ENCODE measurements around the gene LINGO3.

Gene LINGO3

GRCh38 chr19:2330632-2331284, 22.8 kb upstream of the LINGO3 start:
- H3K4me3 ChIP-seq (replicated peaks; ENCODE audit: low read depth, low read length), result no peak overlapping the region
- no peak for DNase-seq (ENCODE audit: extremely low read depth, low read depth)
- TF ChIP-seq CTCF (IDR thresholded peaks at IDR 0.05; ENCODE audit: low read depth, low read length, missing control alignments), result no peak

DNA sequence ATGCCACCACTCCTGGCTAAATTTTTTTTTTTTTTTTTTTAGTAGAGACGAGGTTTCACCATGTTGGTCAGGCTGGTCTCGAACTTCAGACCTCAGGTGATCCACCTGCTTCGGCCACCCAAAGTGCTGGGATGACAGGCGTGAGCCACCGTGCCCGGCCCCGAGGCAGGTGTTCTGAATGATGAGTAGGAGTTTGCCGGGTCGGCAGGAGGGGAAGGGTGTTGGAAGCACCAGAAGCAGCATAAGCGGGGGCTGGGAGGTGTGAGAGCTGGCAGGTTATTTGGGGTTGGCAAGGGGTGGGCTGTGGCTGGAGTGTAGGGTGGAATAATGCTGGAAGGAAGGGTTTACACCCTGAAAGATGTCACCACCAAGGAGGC, 22.3 kb upstream of the LINGO3 start:
- DNase-seq (ENCODE audit: extremely low read depth, low read depth), result no peak
- no peak overlapping the region; the same call in 1 of the 2 replicates for H3K4me3 ChIP-seq (replicated peaks; ENCODE audit: low read depth, low read length)
- TF ChIP-seq CTCF (IDR thresholded peaks at IDR 0.05; ENCODE audit: low read depth, low read length, missing control alignments), result no peak

- peak overlapping the region; percentile 99 for H3K4me3 ChIP-seq (replicated peaks; ENCODE audit: low read depth, low read length)
- no peak for DNase-seq (ENCODE audit: extremely low read depth, low read depth)
- TF ChIP-seq CTCF (IDR thresholded peaks at IDR 0.05; ENCODE audit: low read depth, low read length, missing control alignments), result no peak
Observed at GRCh38 chr19:2329501-2329916, 21.6 kb upstream of the LINGO3 start.

DNA sequence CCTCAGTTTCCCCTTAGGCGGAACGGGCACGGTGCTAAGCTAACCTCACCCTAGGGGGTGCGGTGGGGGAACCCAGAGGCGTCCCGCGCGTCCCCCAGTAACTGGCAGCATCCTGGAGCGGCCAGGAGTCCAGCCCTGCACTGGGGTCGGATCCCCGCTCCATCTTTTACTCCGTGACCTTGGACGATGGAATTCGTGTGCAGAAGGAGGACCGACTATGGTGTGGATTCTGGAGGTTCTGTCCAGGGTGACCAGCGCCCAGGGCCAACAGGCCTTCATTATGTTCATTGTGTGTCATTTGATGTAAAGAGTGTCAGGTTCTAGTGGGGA, 21.2 kb upstream of the LINGO3 start:
- TF ChIP-seq CTCF (IDR thresholded peaks at IDR 0.05; ENCODE audit: low read depth, low read length, missing control alignments), result no peak
- H3K4me3 ChIP-seq (replicated peaks; ENCODE audit: low read depth, low read length), result peak overlapping the region; percentile 99

GRCh38 chr19:2328401-2329148, 20.6 kb upstream of the LINGO3 start, which contains the start of the genes LSM7 and SPPL2B:
Gene LSM7 (minus strand): TSS chr19:2328586. CDS start chr19:2328566, 20 bp downstream.
Gene SPPL2B (plus strand): TSS chr19:2328684. CDS start chr19:2328710, 26 bp downstream.
- H3K4me3 ChIP-seq (replicated peaks; ENCODE audit: low read depth, low read length), result peak within 1 kb of the TSS; percentile 99
- no peak for DNase-seq (ENCODE audit: extremely low read depth, low read depth)
- no peak for TF ChIP-seq CTCF (IDR thresholded peaks at IDR 0.05; ENCODE audit: low read depth, low read length, missing control alignments)

More for the DNA sequence above, 21.2 kb upstream of the LINGO3 start:
- no peak for DNase-seq (ENCODE audit: extremely low read depth, low read depth)

GRCh38 chr19:2327773-2328400, 19.9 kb upstream of the LINGO3 start:
- no peak for DNase-seq (ENCODE audit: extremely low read depth, low read depth)
- H3K4me3 ChIP-seq (replicated peaks; ENCODE audit: low read depth, low read length), result peak overlapping the region; percentile 99

More at GRCh38 chr19:2327773-2328400, 19.9 kb upstream of the LINGO3 start:
- no peak for TF ChIP-seq CTCF (IDR thresholded peaks at IDR 0.05; ENCODE audit: low read depth, low read length, missing control alignments)
